LNCAP (cell line): ENCODE results near the gene EPHA4.

Experiments used
- CTCF ChIP-seq: fragments of 450-650 bp; IDR thresholded peaks from 2 replicates; pipeline ENCODE4 v1.5.1; 2017; ENCODE audit warnings: mild to moderate bottlenecking

Gene EPHA4

GRCh38 chr2:221381928-221382488 lies 190.1 kb downstream of the EPHA4 start:
- TF ChIP-seq CTCF, result no peak

GRCh38 chr2:221380686-221381085 lies 191.4 kb downstream of the EPHA4 start:
- TF ChIP-seq CTCF, result no peak

- no peak for TF ChIP-seq CTCF
These were observed 192.0 kb downstream of the EPHA4 start for GRCh38 chr2:221380062-221380461.

GRCh38 chr2:221377597-221377996 lies 194.5 kb downstream of the EPHA4 start:
- TF ChIP-seq CTCF, result no peak

- TF ChIP-seq CTCF, result no peak
These were observed 195.0 kb downstream of the EPHA4 start for GRCh38 chr2:221377066-221377465.

GRCh38 chr2:221374234-221374633 lies 197.9 kb downstream of the EPHA4 start:
- TF ChIP-seq CTCF, result no peak

- no peak for TF ChIP-seq CTCF
These were observed 199.2 kb downstream of the EPHA4 start for GRCh38 chr2:221372907-221373306.

GRCh38 chr2:221372159-221372884 lies 199.8 kb downstream of the EPHA4 start:
- TF ChIP-seq CTCF, result no peak
